ENCODE measurements around the gene TMTC4.

The TMTC4 gene

GRCh38 chr13:100665403-100665802 lies 9.2 kb downstream of the TMTC4 start:
- DNase-seq = no peak

GRCh38 chr13:100664171-100664900 lies 10.3 kb downstream of the TMTC4 start:
- no peak for DNase-seq

- DNase-seq = no peak
Measured at GRCh38 chr13:100662468-100663211, 12.0 kb downstream of the TMTC4 start.

- no peak for DNase-seq
Measured at GRCh38 chr13:100660761-100661160, 13.8 kb downstream of the TMTC4 start.

- no peak for DNase-seq
Measured at GRCh38 chr13:100659578-100659977, 15.0 kb downstream of the TMTC4 start.

GRCh38 chr13:100658363-100658762 lies 16.2 kb downstream of the TMTC4 start:
- no peak for DNase-seq

GRCh38 chr13:100657881-100658315 lies 16.7 kb downstream of the TMTC4 start:
- DNase-seq = no peak

- DNase-seq = no peak
Measured at GRCh38 chr13:100652510-100652909, 22.1 kb downstream of the TMTC4 start.

GRCh38 chr13:100650326-100650725 lies 24.3 kb downstream of the TMTC4 start:
- no peak for DNase-seq

- peak; percentile 21 for DNase-seq
Measured at GRCh38 chr13:100648354-100648753, 26.2 kb downstream of the TMTC4 start.

- no peak for DNase-seq
Measured at GRCh38 chr13:100646871-100647270, 27.7 kb downstream of the TMTC4 start.

- peak; percentile 36 for DNase-seq
Measured at GRCh38 chr13:100646030-100646673, 28.4 kb downstream of the TMTC4 start.

GRCh38 chr13:100645382-100645781 lies 29.2 kb downstream of the TMTC4 start:
- no peak for DNase-seq

- no peak for DNase-seq
Measured at GRCh38 chr13:100644371-100644770, 30.2 kb downstream of the TMTC4 start.

GRCh38 chr13:100637796-100638195 lies 36.8 kb downstream of the TMTC4 start:
- no peak for DNase-seq

GRCh38 chr13:100637380-100637779 lies 37.2 kb downstream of the TMTC4 start:
- no peak for DNase-seq

- DNase-seq = no peak
Measured at GRCh38 chr13:100636441-100636840, 38.2 kb downstream of the TMTC4 start.

GRCh38 chr13:100636004-100636403 lies 38.6 kb downstream of the TMTC4 start:
- no peak for DNase-seq

GRCh38 chr13:100634696-100635095 lies 39.9 kb downstream of the TMTC4 start:
- no peak for DNase-seq

- DNase-seq = peak; percentile 87
Measured at GRCh38 chr13:100633461-100633860, 41.1 kb downstream of the TMTC4 start.

- DNase-seq = no peak
Measured at GRCh38 chr13:100630555-100630954, 44.0 kb downstream of the TMTC4 start.

- no peak for DNase-seq
Measured at GRCh38 chr13:100627120-100627519, 47.5 kb downstream of the TMTC4 start.

- no peak for DNase-seq
Measured at GRCh38 chr13:100625447-100625846, 49.1 kb downstream of the TMTC4 start.

GRCh38 chr13:100620792-100621191 lies 53.8 kb downstream of the TMTC4 start:
- DNase-seq = no peak

Data from fibroblast of upper back skin (primary cell).